Transverse colon (tissue), 4 donors: ENCODE data around the gene SPTB.

Experiments
- EP300 ChIP-seq: sonication (generic); formaldehyde crosslinking; IDR thresholded peaks from one replicate; pipeline ENCODE4 v1.6.1; 2017; ENCODE audit warnings: antibody characterized with exemption, low read depth
- POLR2A ChIP-seq: fragments of 450-650 bp; IDR thresholded peaks from one replicate; pipeline ENCODE4 v1.6.1; 2016; ENCODE audit warnings: antibody characterized with exemption, mild to moderate bottlenecking, moderate library complexity
- POLR2AphosphoS5 ChIP-seq, 3 donors: sonication (generic); formaldehyde crosslinking; IDR thresholded peaks; one replicate each; pipeline ENCODE4 v1.6.1; 2016; ENCODE audit warnings: antibody characterized with exemption in 3 of 3
- TF ChIP-seq, protein P1 (sequence below), 5 experiments: fragments of 200-600 bp in 3 of 5; fragments of 450-650 bp in 2 of 5; sonication (generic) in 3 of 5; IDR thresholded peaks; 1 replicate in 2 of 5; 2 replicates in 3 of 5; pipeline ENCODE4 v1.5.1; 2016 to 2017; ENCODE audit warnings: antibody characterized with exemption in 5 of 5, inconsistent platforms in 3 of 5, mild to moderate bottlenecking in 2 of 5, moderate library complexity in 1 of 5

DNA sequence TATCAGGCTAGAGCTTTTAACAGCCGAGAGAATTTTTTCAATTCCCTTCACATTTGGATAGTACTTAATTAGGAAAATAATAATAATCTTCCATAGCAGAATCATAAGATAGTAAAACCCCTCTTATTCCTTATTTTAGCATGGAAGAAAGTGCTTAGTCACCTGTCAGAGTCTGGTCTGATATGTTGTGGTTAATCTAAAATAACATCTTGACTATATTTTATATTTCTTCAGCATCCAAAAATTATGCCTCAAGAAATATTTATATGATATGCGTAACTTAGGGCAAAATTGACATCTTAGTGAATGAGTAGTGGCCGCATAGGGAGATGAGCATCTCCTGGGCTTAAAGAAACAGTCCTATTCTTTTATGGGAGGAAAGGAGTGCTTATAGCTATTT, 47.3 kb upstream of the SPTB start:
- TF ChIP-seq, protein P1, sequence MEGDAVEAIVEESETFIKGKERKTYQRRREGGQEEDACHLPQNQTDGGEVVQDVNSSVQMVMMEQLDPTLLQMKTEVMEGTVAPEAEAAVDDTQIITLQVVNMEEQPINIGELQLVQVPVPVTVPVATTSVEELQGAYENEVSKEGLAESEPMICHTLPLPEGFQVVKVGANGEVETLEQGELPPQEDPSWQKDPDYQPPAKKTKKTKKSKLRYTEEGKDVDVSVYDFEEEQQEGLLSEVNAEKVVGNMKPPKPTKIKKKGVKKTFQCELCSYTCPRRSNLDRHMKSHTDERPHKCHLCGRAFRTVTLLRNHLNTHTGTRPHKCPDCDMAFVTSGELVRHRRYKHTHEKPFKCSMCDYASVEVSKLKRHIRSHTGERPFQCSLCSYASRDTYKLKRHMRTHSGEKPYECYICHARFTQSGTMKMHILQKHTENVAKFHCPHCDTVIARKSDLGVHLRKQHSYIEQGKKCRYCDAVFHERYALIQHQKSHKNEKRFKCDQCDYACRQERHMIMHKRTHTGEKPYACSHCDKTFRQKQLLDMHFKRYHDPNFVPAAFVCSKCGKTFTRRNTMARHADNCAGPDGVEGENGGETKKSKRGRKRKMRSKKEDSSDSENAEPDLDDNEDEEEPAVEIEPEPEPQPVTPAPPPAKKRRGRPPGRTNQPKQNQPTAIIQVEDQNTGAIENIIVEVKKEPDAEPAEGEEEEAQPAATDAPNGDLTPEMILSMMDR (IDR thresholded peaks at IDR 0.05) = no peak
- TF ChIP-seq POLR2A = no peak
- no peak for TF ChIP-seq POLR2AphosphoS5 (IDR thresholded peaks at IDR 0.05)
- TF ChIP-seq EP300 = no peak
